Ramos (cell line): ENCODE results near the gene AKAP5.

Source experiments
- in situ Hi-C: fragments of 300-500 bp; cut with MboI; formaldehyde crosslinking; loops from one replicate; pipeline ENCODE4 v1.14.3; 2022; ENCODE audit warnings: low sequenced_read_pairs; ENCODE audit not compliant: unreplicated experiment

Gene AKAP5

DNA sequence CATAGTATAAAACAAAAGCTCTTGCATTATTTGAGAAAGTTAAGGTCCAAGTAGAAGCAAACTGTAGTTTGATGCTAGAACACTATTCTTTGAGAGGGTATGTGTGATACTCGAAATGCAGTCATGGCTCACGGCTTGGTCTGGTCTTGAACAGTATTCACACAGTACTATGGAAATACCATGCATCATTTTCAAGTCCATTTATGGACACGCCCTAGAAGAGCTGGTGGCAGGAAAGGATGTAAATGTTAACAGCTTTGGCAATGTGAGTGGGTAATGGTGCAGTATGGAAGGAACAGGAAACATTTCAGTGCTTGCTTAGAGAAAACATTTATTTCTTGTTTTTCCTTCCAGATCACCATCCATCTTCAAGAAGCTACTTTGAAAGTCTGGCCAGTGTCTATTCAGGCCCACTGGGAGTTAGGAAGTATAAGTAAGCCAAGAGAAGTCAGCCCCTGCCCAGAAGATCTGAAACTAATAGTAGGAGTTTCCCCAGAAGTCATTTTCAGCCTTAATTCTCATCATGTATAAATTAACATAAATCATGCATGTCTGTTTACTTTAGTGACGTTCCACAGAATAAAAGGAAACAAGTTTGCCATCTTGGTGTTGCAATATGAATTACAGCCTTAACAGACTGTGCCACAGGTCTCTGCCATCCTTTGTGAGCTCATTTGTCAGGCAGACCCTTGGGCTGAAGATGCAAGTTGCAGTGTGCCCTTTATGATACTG, 5.7 kb upstream of the AKAP5 start:
- in situ Hi-C loops, result no loop called here

- in situ Hi-C loops, result no loop called here
These were observed 4.1 kb upstream of the AKAP5 start for GRCh38 chr14:64461221-64461620.

DNA sequence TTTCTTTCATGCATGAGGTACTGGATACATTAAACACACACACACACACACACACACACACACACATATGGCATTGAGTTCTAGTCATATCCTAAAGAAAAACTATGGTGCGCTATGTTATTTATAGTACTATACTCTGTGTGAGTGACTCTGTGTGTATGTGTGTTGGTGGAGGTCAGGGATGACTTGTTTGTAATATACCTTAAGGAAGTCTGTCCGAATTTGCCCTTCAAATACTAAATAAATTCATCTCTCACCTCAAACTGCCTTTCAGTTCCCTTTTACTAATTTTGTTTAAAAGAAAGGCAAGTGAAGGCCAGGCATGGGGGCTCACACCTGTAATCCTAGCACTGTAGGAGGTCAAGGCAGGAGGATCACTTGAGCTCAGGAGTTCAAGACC, 2.1 kb upstream of the AKAP5 start:
- in situ Hi-C loops, result no loop called here

DNA sequence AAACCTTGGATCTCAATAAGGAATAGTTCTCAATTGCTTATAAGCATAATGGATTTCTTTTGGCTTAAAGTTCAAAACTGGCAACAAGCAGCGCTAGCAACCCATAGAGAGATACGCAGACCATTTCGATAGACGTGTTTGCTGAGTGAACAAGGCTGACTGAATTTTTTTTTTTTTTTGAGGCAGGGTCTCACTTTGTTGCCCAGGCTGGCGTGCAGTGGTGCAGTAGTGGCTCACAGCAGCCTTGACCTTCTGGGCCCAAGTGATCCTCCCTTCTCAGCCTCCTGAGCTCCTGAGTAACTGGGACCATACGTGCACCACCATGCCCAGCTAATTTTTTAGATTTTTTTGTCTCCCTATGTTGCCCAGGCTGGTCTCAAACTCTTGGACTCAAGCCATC, 1.4 kb upstream of the AKAP5 start:
- in situ Hi-C loops, result no loop called here

GRCh38 chr14:64464651-64465050, 648 bp upstream of the AKAP5 start:
- in situ Hi-C loops, result no loop called here

GRCh38 chr14:64465831-64466554, 694 bp downstream of the AKAP5 start:
- in situ Hi-C loops, result no loop called here

DNA sequence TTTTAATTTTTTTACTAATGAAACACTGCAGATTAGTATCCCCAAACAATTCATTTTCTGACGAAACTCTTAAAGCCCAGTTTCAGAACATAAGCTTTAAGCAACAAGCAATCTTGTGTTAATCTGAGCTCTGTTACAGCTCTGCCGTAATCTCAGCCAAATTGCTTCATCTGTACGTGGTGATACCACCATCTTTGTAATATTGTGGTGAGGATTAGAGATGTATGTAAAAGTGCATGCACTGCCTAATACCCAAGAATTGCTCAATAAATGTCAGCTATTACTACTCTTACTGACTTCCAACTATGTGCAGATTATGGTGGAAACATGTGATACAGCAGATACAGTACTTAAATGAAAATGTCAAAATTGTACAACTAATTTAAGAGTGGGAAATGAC, 1.8 kb downstream of the AKAP5 start:
- in situ Hi-C loops, result no loop called here

DNA sequence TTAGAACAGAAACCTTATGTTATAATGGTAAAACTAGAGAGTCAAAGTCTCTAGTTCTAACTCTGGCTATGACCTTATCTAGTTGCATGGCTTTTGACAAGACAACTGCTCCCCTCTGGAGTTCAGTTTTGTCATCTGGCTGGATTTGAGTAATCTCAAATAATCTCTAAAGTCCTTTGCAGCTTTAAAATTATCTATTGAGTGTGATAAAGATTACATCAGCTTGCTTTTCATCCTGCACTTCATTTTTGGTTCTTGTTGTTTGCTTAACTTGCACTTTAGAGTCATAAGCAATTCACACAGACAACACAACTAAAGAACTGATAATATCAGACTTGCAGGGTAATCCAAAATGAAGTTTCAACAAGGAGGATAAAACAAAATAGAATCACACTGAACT, 2.3 kb downstream of the AKAP5 start:
- in situ Hi-C loops, result no loop called here

- in situ Hi-C loops, result no loop called here
These were observed 3.2 kb downstream of the AKAP5 start for GRCh38 chr14:64468451-64468850.

GRCh38 chr14:64474041-64474440, 8.7 kb downstream of the AKAP5 start:
- in situ Hi-C loops, result loop anchor here (10.0 kb wide), 1 partner anchor 129 kb away; no protein-coding TSS in a partner anchor

DNA sequence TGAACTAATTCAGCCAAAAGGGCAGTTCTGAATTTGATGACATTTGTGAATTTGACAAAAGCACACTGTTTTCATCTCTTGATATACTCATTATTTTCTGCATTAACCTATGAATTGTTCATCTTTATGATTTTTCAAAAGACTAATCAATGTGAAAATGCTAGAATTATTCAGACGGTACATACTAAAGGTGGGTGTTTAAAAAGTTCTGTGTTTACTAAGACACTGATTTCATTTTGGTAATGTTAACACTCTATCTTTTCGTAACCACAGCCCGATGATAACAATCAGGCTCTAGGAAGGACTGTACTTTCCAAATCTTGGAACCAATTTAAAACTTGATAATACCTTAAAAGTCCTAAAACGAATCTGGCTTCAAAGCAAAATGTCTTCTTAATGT, 9.4 kb downstream of the AKAP5 start:
- in situ Hi-C loops, result loop anchor here (10.0 kb wide), 1 partner anchor 130 kb away; no protein-coding TSS in a partner anchor

DNA sequence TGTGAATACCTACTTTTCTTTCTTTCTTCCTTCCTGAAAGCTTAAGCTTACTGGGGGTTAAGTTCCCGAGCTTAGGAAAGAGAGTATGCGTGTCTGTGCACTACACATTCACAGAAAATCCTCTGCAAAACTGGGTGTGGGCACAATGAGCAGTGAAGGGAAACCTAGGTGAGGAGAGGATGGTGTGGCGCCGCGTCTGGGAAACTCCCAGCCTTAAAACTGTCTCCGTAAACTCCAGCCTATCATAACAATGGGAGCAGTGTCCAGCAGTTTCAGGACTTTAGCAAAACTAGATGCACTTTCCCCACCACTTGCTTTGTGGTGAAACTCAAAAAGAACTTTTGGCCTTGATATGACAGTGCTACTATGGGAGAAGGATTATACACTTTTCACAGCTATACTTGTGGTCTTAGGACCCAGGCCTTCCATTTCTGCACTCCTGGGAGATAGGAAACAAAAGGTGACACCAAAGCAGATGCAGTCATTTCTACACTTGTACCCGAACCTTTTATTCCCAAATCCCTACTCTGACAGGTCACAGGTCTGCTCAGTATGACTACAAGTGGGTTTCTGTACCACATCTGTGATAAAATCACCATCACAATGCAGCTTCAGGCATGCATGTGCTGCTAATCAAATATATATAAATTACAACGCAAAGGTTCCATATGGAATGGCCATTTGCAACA, 10.4 kb downstream of the AKAP5 start:
- in situ Hi-C loops, result loop anchor here (10.0 kb wide), 1 partner anchor 131 kb away; no protein-coding TSS in a partner anchor

DNA sequence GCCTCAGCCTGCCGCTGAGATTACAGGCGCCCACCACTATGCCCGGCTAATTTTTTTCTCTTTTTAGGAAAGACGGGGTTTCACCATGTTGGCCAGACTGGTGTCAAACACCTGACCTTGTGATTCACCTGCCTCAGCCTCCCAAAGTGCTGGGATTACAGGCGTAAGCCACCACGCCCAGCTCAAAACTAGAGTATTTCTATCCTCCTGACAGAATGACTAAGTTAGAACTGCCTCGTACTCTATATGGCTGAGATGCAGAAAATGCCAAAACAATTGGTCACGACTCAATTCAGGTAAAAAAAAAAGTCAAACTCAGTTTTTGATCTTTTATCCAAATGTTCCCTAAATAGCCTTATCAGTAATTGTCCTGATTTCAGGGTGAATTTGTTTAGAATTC, 11.1 kb downstream of the AKAP5 start:
- in situ Hi-C loops, result loop anchor here (10.0 kb wide), 1 partner anchor 132 kb away; no protein-coding TSS in a partner anchor

DNA sequence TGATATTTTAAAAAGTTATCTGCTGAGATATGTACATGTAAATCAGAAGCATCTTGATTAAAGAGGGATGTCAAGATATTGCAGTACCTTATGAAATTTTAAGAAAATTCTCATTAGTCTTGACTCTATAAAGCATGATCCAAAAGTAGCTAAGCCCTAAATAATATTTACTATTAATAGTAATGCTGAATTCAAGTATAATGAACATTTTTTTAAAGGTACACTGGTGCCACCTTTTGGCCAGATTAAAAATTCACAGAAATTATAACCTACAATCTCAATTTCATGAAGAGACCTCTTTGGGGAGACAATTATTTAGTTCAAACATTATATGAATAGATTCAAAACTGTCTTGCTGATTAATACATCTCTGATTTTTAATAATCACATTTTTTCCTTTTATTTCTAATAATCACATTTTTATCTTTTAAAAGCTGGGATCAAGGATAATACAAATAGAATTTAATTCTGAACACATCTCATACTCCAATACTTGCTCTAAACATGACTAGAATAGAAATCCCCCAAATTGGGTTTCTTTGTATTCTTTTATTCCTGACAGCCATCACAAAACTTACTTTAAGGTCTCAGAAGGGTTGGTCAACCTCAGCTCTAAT, 13.4 kb downstream of the AKAP5 start:
- in situ Hi-C loops, result loop anchor here (10.0 kb wide), 1 partner anchor 134 kb away; no protein-coding TSS in a partner anchor

- in situ Hi-C loops, result no loop called here
These were observed 23.3 kb downstream of the AKAP5 start for GRCh38 chr14:64488590-64489099.

- in situ Hi-C loops, result no loop called here
These were observed 26.3 kb downstream of the AKAP5 start for GRCh38 chr14:64491637-64492036.

GRCh38 chr14:64493455-64493854, 28.2 kb downstream of the AKAP5 start:
- in situ Hi-C loops, result no loop called here

DNA sequence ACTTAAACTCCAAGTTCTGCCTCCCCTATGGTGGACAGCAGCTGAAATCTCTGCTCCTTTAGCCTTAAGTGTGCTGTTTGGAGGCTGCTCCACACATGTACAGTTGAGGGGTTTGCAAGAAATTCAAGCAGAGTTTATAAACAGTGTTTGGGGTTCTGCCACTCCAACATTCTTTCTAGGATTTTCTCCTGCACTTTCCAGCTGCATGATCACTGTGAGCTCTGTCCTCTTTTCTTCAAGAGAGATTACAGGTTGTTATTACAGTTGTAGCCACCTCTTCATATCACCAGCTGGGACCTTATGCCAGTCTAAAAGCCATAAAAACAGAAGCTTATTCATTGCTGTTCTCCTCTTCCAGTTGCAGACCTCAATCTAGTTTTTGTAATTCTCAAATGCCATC, 30.0 kb downstream of the AKAP5 start:
- in situ Hi-C loops, result no loop called here

DNA sequence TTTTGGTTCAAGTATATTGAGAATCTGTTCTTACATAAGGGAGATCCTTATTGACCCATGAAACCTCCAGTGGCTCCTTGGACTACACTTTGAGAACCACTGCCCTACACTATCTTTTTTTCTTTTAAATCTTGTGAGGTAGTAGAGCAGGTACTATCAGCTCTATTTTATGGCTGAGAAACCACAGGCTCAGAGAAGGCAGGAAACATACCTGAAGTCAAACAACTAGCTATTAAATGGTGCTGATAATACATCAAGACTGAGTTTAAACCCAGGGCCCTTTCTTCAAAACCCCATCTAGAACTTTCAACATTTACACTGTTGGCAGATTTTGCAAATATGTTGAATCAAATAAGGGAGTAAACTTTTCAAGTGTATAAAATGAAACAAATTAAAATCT, 31.5 kb downstream of the AKAP5 start:
- in situ Hi-C loops, result no loop called here

- in situ Hi-C loops, result no loop called here
These were observed 34.8 kb downstream of the AKAP5 start for GRCh38 chr14:64500088-64500487.
